Measurements from ENCODE around the gene ZNF536.

DNA sequence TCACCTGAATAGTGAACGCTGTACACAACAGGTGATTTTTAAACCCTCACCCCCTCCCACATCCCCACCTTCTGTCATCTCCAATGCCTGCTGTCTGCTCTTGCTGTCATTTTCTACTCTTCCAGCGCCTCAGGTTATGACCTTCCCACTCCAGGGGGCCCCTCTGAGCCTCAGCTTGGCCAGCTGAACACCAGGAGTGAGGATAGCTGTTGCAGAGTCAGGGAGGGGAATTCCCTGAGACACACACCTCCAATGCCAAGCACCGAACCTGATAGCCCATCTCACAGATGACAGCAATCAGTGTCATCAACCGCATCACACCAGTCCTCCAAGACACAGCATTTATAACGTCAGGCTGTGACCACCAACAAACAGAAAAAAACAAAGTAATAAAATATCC, 193.5 kb downstream of the ZNF536 start:
- TF ChIP-seq, protein P1, sequence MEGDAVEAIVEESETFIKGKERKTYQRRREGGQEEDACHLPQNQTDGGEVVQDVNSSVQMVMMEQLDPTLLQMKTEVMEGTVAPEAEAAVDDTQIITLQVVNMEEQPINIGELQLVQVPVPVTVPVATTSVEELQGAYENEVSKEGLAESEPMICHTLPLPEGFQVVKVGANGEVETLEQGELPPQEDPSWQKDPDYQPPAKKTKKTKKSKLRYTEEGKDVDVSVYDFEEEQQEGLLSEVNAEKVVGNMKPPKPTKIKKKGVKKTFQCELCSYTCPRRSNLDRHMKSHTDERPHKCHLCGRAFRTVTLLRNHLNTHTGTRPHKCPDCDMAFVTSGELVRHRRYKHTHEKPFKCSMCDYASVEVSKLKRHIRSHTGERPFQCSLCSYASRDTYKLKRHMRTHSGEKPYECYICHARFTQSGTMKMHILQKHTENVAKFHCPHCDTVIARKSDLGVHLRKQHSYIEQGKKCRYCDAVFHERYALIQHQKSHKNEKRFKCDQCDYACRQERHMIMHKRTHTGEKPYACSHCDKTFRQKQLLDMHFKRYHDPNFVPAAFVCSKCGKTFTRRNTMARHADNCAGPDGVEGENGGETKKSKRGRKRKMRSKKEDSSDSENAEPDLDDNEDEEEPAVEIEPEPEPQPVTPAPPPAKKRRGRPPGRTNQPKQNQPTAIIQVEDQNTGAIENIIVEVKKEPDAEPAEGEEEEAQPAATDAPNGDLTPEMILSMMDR (IDR thresholded peaks at IDR 0.05; ENCODE audit: low read depth, low read length), result no peak
- TF ChIP-seq EZH2phosphoT487 (IDR thresholded peaks at IDR 0.05; ENCODE audit: low read depth), result no peak

All from OCI-LY3 (cell line).